Measurements from ENCODE around the gene PRDM1. TPM values are rescaled to one million over a fixed set of nuclear protein-coding genes. Genes with fewer than 3 reads are reported as not detected.

PRDM1 gene
- total and polyA plus RNA-seq, 2 of the 13 experiments (the other 11 are each of a cell fraction or from before 2014, with no cell fraction given), result 0.13 TPM; not detected in 1

GRCh38 chr6:106145741-106146227, 59.6 kb downstream of the PRDM1 start:
- FAIRE-seq, result no peak
- WGBS (ENCODE audit: low lambda C conversion rate), result 3% methylated on average over 7 of the region's 7 CpGs

More at GRCh38 chr6:106145741-106146227, 59.6 kb downstream of the PRDM1 start:
- Histone ChIP-seq H2AFZ (ENCODE audit: low read length) (no peak overlapping the region), H3K27ac (ENCODE audit: extremely low read length, insufficient read depth, low read length) (no peak overlapping the region), H4K20me1 (ENCODE audit: insufficient read depth, low read length) (no peaks in the 10 kb centered on the region), H3K9me3 (ENCODE audit: low read length) (no peaks in the 10 kb centered on the region), H3K79me2 (ENCODE audit: insufficient read depth, low read length) (no peaks in the 10 kb centered on the region), H3K36me3 (replicated peaks in 1 of 2; ENCODE audit: control insufficient read depth in 1 of 2, insufficient read depth in 2 of 2, low read length in 2 of 2) (no peaks in the 10 kb centered on the region), H3K4me2 (ENCODE audit: low read depth, low read length) (no peak overlapping the region), H3K27me3 (ENCODE audit: control insufficient read depth in 1 of 2, insufficient read depth in 2 of 2, low read length in 2 of 2) (peaks cover 4 to 27% of the 10 kb centered on the region in 2 experiments; a peak in 4 of 5 replicates), H3K9ac (ENCODE audit: insufficient read depth, low read depth, low read length) (no peak overlapping the region), H3K4me3 (replicated peaks in 1 of 3; ENCODE audit: insufficient read depth in 1 of 3, low read depth in 2 of 3, low read length in 3 of 3) (no peak overlapping the region), H3K4me1 (ENCODE audit: insufficient read depth, low read length) (no peaks in the 10 kb centered on the region)
- POLR2A ChIA-PET, result no interaction called here
- in situ Hi-C loops (cut with HindIII; ENCODE audit: extremely low pct_ligation_motif_present, low pct_unique_long_range_greater_than_20kb), result no loop called here
- intact Hi-C loops (cut with micrococcal nuclease; ENCODE audit: unreplicated experiment), result no loop called here
- CTCF ChIA-PET (ENCODE audit: low intra/inter-chr PET ratio, low total read pairs), result no interaction called here
- no peak for ATAC-seq
- BruUV-seq (replicated peaks), result no TSS peak
- no peak for DNase-seq (ENCODE audit: low spot score)
- TF ChIP-seq JUNB (CRISPR knock-in tag; IDR thresholded peaks at IDR 0.05; ENCODE audit: borderline replicate concordance) (no peak), ZNF841 (CRISPR knock-in tag; IDR thresholded peaks at IDR 0.05; ENCODE audit: borderline replicate concordance) (no peak), GLMP (CRISPR knock-in tag; IDR thresholded peaks at IDR 0.05; ENCODE audit: borderline replicate concordance) (no peak), MEF2D (CRISPR knock-in tag; IDR thresholded peaks at IDR 0.05) (no peak), MIXL1 (CRISPR knock-in tag; IDR thresholded peaks at IDR 0.05) (no peak), NR2F1 (CRISPR knock-in tag; IDR thresholded peaks at IDR 0.05) (no peak), CCDC6 (CRISPR knock-in tag; IDR thresholded peaks at IDR 0.05) (no peak), ATM (IDR thresholded peaks at IDR 0.05; ENCODE audit: borderline replicate concordance) (no peak), DNMT1 (CRISPR knock-in tag; IDR thresholded peaks at IDR 0.05) (no peak), MLXIP (CRISPR knock-in tag; IDR thresholded peaks at IDR 0.05; ENCODE audit: borderline replicate concordance) (no peak), TBL1XR1 (IDR thresholded peaks at IDR 0.05; ENCODE audit: borderline replicate concordance, low read length, partially characterized antibody) (no peak), ONECUT2 (CRISPR knock-in tag; IDR thresholded peaks at IDR 0.05) (no peak), ZNF557 (CRISPR knock-in tag; IDR thresholded peaks at IDR 0.05) (no peak), GABPA (IDR thresholded peaks at IDR 0.05; ENCODE audit: low read depth, low read length) (no peak), GABPA (CRISPR knock-in tag; IDR thresholded peaks at IDR 0.05; ENCODE audit: low read depth) (no peak), PAX8 (CRISPR knock-in tag; IDR thresholded peaks at IDR 0.05; ENCODE audit: borderline replicate concordance) (no peak), AGO2 (optimal IDR thresholded peaks at IDR 0.05; ENCODE audit: low read depth, low read length) (no peak)
